HG03565 (cell line): ENCODE measurements around the gene KCTD17.

ENCODE experiments used
- ATAC-seq: cut with Tn5 transposase; IDR thresholded peaks from one replicate; pipeline ENCODE4 v1.9.1; 2021; ENCODE audit warnings: mild to moderate bottlenecking, moderate library complexity; ENCODE audit not compliant: unreplicated experiment

KCTD17 gene

DNA sequence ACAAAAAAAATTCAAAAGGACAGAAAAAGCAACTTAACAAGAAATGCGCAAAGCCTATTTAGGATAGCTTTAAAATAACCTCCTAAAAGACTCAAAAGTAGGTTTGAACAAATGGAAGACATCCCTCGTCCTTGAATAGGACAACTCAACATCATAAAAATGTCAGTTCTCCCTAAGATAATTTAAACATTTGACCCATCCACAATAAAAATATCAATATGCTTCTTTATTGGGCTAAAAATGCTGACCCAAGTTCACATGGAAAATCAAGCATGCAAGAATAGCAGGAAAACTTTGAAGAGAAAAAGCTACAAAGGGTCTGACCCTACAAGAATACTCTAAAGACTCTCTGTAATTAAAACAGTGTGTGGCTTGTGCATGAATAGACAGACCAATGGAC is 12.1 kb upstream of the KCTD17 start:
- no peak for ATAC-seq

DNA sequence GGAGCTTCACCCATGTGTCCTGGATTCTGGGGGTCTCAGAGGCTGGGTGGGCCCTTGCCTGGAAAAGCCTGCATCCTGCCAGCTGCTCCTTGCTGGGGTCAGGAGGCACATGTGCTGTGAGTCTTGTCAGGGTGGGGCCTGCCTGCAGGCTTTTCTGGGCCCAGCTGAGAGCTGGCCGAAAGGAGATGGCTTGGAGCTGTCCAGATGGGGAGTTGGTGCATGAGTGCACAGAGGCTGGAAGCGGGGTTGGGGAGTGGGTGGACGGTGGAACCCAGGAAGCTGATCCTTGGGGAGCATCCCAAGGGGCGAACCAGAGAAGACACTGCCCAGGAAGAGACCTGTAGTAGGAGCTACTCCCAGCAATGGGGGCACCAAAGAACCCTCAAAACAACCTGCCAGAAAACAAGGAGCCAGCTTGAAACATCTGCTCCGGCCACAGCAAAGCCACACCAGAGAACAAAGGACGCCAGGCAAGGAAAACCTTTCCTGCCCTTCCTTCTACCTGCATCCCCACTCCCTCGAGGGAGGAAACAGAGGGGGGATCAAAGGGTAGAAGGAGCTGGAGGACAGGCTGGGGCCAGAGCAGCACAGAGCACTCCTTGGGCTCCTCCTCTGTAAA is 8.2 kb upstream of the KCTD17 start:
- no peak for ATAC-seq

DNA sequence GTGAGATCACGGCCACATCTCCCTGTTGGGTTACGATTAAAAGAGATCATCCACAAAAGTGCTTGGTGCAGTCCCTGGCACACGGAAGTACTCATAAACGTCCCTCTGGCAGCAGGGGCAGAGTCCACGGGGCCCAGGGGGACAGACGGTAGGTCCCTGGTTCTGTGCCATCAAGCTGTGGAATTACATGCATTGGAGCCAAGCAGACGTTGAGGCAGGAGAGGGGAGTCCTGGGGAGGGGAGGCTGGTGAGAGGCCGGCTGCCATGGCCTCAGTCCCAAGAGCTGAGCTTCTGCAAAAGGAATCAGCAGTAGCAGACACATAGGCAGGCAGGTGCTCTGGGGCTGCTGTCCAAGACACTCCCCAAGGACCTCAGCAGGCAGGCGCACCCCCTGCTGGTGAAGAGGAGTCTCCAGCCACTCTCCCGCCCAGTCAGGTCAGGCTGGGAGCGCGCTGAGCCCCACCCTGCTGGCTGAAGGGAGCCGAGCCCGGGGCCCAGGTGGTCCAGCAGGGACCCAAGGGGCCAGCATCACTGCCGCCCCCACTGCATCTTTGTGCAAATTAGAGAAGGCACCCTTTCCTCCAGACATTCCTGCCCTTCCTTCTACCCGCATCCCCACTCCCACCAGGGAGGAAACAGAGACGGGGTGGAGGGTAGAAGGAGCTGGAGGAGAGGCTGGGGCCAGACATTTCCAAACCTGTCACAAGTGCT is 7.6 kb upstream of the KCTD17 start:
- no peak for ATAC-seq

DNA sequence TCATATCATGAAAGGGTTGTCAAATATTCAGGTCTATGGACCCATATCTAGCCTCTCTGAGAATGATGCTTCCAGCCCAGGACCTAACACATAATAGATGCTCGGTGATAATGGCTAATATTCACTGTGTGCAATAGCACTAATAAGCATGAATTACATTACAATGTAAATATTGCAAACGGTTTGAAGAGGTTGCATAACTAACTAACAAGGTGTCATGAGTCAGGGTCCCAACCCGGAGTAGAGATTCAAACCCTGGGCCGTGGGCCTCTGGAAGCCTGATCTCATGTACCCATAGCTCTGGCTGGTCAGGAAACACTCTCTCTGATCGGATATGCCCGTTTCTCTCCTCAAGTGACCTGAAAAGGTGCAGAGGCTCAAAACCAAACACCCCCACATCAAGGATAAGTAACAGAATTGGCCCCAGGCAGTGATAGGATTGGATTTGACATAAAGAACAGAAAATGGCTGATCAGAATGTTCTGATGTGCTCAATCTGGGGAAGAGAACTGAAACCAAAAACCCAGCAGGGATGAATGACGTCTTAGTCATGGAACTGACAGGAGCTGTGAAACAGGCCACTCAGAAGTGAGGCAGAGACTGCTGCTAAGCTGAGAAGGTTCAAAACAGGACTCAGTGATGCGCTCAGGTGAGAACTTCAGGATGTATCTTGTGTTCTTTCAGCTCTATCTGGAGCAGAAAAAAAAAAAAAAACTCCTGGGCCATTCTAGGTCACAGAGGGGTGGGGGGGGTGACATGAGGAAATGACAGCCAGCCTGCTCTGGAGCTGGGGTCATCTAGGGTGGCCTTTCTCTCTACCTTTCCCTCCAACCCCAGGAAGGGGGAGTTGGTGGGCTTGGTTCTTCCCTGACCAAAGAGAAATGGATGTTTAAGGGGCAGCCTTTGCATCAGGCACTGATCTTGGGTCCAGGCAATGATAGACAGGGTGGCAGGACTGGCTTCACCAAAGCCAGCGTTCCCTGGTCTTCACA is 6.6 kb upstream of the KCTD17 start:
- no peak for ATAC-seq

DNA sequence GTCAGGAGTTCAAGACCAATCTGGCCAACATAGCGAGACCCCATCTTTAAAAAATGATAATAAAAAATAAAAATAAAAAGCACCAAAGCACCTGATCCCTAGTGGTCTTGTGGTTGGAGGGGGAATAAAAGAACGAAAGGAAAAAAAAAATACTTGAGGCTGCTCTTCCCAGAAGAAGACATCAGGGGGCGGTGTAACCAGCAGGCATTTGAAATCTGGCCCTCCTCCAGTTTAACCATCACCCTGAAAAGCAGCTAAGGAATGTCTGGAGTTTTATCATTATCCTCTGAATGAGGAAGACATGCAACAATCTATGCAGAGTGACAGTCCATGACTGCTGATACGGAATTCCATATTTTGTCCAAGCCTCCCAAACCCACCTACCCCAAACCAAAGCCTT is 5.6 kb upstream of the KCTD17 start:
- ATAC-seq = no peak

DNA sequence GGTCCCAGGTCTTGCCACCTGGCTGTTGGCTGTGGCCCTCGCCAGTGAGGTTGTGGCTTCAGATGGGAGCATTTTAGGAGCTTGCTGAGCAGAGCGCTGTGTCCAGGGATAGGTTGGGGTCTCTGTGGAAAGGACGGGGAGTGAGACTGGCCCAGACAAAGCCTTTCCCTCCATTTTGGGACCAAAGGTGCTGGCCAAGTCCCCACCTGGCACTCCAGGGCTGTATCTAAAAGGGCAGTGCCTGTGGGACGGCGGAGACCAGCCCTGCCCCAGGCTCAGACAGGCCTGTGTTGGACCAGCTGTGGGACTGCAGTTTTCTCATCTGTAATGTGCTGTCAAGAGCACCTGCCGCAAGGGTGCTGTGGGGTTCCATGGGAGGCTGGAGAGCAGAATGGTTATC is 5.0 kb upstream of the KCTD17 start:
- ATAC-seq = no peak

DNA sequence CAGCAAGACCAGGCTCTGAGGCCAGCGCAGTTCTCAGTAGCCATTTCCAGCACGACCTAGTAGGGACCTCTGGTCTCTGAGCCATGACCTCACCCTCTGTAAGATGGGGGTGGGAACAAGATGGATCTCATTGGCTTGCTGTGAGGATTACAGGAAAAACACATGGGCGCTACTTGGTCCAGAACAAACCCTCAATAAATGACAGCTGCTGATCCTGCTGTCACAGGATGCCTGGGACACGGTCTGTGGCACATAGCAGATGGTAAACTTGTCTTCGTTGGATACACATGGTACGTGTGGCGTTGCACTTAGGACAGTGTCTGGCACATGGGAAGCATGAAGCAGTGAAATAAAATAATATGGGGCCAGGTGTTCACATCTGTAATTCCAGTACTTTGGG is 4.5 kb upstream of the KCTD17 start:
- ATAC-seq = no peak

- no peak for ATAC-seq
These were observed 3.4 kb upstream of the KCTD17 start for GRCh38 chr22:37048133-37048532.

DNA sequence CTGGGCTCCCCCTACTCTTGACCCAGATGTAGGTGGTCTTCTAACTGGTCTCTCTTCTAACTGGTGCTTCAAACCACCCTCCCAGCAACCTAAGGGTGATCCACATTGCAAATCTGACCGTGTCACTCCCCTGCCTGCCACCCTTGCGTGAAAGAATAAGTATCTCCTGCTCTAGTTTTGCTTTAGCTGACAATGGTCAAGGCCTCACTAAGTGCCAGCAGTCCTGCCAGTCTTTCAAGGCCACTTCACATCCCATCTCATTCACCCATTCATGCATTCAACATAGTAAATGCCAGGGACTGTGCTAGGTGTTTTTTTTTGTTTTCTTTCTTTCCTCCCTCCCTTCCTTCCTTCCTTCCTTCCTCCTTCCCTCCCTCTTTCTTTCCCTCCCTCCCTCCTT is 2.3 kb upstream of the KCTD17 start:
- no peak for ATAC-seq

GRCh38 chr22:37050913-37051312 is 629 bp upstream of the KCTD17 start:
- no peak for ATAC-seq

GRCh38 chr22:37052386-37053309 is 1.1 kb downstream of the KCTD17 start:
- no peak for ATAC-seq

GRCh38 chr22:37053310-37054055 is 1.9 kb downstream of the KCTD17 start:
- no peak for ATAC-seq

DNA sequence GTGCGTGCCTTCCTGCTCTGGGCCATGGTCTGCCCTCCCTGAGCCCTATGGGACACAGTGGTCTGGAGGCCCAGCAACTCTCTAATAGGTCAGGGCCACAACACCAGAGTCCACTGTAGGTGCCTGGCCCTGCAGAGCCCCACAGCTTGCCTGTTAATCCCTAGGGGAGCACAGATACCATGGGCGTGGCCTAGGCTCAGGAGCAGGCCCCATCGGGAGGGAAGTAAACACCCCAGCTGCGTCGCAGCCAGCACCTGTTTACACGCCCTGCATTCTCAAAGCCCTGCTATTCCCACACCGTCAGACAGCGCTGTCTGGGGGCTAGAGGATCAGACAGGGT is 2.5 kb downstream of the KCTD17 start:
- ATAC-seq = no peak

GRCh38 chr22:37054600-37055365 is 3.2 kb downstream of the KCTD17 start:
- no peak for ATAC-seq

GRCh38 chr22:37056246-37056645 is 4.7 kb downstream of the KCTD17 start:
- no peak for ATAC-seq

- no peak for ATAC-seq
These were observed 5.7 kb downstream of the KCTD17 start for GRCh38 chr22:37057226-37057625.

- ATAC-seq = no peak
These were observed 6.4 kb downstream of the KCTD17 start for GRCh38 chr22:37057796-37058510.

DNA sequence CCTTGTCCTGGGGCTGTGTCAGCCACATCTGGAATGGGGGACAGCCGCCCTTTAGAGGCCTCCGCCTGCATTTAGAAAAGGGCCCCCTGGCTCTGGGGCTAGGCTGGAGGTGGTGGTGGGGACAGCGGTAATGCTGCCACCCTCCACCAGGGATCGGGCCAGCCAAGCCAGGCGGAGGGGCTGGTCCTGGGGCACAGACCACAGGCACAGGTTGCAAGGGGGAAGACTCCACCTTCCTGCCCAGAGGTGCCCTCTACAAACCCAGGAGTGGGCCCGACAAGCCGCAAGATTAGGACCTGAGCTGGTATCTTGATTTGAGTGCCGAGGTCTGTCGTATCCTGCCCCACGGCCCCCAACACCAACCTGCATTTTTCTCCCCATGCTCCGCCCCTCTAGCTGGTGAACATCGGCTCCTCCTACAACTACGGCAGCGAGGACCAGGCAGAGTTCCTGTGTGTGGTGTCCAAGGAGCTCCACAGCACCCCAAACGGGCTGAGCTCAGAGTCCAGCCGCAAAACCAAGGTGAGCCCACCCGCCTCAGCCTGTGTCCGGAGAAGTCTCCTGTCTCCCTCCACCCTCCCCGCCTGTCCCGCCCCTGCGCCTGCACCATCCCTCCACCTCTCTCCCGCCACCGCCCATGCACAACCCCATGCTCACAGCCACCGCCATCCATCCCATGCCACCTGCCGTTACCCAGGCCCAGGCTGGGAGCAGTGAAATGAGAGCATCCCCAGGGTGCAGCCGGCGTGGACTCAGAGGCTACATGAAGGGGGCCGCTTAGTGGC is 7.6 kb downstream of the KCTD17 start:
- no peak for ATAC-seq
